Activated CD8-positive, alpha-beta memory T cell treated with anti-CD3 and anti-CD28 coated beads, Interleukin-2, amount 50 U/mL, for 1 hour (primary cell): Measurements from ENCODE around the gene SIL1.
"Not testable (repeated sequence)": the region's sequence is repeated elsewhere in the genome, so short reads cannot be mapped to it uniquely, and the experiment has no call there.

Experiments used
- DNase-seq: peaks from one replicate; pipeline ENCODE4 v3.0.0-alpha.2; 2020; ENCODE audit errors: extremely low read depth

SIL1 gene

GRCh38 chr5:139108063-139108824 lies 89.9 kb downstream of the SIL1 start:
- DNase-seq, result no peak

DNA sequence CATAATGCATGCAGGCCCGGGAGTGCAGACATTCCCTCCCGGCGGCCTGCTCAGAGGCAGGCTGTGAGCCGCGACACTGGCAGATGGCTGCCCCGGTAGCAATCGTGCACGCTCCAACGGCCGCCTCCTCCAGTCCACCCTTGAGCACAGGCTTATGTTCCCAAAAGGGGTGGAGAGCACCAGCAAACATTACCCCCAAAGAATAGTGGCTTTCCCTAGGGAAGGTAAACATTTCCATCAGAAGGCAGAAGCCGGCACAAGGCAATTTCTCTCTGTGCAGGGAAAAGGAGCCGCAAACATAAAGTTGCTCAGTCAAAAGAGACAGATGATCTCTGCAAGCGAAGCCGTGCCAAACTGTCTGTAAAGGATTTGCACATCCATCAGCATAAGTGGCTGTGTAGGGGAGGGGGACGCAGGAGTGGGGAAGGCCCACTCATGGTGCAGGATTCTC lies 92.5 kb downstream of the SIL1 start:
- no peak for DNase-seq

DNA sequence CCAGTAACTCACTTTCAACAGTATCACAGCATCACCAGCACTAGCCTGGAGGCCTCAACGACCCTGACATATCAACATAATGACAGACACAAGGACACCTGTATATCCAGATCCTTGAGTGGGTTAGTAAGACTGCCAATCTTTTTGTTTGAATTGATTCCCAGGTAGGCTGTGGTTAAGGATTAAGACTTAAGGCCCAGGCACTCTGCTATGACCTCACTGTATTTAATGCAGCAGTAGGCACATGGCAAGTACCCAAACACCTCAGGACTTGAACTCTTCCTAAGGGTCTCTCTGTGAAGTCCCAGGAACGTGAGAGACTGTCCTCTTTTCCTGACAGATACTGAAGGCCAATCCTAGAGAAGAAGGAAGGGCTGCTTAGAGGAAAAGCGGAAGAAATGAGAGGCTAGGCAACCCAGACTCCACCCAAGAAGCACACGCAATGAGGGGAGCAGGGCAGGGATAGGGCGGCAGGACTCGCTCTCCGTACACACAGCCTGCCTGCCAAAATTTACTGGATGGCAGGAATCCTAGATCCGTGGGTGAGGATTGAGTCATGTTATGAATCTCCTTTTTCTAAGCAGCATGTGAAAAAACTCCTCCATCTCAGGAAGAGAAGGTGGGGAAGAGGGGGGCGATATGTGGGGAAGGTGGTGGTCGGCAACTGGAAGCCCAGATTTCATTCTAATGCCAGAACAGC lies 93.4 kb downstream of the SIL1 start:
- DNase-seq, result no peak

- no peak for DNase-seq
These were observed 94.4 kb downstream of the SIL1 start for GRCh38 chr5:139103762-139104161.

- DNase-seq, result no peak
These were observed 97.3 kb downstream of the SIL1 start for GRCh38 chr5:139100825-139101224.

GRCh38 chr5:139094154-139095131 lies 103.7 kb downstream of the SIL1 start:
- DNase-seq, result no peak

DNA sequence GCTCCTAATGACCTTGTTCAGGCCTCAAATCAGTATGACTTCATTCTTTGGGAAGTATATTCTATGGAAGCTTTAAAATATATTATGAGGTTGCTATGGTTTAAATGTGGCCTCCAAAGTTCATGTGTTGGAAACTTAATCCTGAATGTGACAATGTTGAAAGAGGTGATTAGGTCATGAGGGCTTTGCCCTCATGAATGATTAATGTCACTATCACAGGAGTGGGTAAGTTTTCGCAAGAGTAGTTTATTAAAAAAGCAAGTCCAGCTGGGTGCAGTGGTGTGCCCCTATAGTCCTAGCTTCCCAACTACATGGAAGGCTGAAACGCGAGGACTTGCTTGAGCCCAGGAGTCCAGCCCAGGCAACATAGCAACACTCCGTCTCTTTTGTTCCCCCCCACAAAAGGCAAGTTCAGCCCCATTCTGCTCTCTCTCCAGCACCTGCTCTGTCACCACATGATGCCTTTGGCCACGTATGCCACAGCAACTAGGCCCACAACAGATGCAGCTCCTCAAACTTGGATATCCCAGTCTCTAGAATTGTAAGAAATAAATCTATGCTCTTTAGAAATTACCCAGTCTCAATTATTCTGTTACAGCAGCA lies 105.3 kb downstream of the SIL1 start:
- no peak for DNase-seq

GRCh38 chr5:139091439-139092156 lies 106.6 kb downstream of the SIL1 start:
- no peak for DNase-seq

- no peak for DNase-seq
These were observed 107.6 kb downstream of the SIL1 start for GRCh38 chr5:139090581-139090980.

GRCh38 chr5:139088024-139088423 lies 110.1 kb downstream of the SIL1 start:
- DNase-seq, result no peak

GRCh38 chr5:139082813-139083498 lies 115.2 kb downstream of the SIL1 start:
- DNase-seq, result no peak

- DNase-seq, result no peak
These were observed 118.1 kb downstream of the SIL1 start for GRCh38 chr5:139079991-139080610.

DNA sequence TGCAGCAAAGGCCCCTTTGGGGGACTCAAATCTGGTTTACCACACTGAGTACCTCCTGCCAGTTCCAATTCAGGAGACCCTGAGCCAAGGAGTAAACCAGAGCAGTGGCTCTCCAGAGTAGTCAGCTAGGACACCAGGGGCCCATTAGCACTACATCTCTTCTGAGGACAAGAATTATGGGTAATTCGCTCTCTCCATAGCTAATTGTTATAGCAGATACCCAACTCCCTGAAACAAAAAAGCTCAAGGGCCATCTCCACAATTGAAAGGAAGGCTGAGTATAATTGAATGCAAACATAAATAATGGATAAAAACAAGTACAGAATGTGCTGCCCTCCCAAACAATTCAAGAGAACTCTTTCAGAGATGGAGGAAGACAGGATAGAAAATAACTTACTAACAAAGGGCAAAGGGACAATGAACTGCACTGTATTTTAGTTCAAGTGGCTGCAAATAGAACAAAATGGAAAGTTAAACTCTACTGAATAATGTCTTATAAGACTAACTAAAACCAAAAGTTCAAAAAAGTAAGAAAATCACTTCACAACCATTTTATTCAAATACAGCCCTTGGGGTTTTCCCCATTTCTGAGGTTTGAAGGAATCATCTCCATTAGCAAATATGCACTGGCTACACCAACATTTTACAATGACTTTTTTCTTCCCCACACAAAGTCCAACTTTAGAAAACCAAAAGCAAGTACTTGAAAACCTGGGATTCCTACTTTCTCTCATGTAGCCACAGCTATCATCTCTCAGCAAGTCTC lies 118.8 kb downstream of the SIL1 start:
- DNase-seq, result no peak

DNA sequence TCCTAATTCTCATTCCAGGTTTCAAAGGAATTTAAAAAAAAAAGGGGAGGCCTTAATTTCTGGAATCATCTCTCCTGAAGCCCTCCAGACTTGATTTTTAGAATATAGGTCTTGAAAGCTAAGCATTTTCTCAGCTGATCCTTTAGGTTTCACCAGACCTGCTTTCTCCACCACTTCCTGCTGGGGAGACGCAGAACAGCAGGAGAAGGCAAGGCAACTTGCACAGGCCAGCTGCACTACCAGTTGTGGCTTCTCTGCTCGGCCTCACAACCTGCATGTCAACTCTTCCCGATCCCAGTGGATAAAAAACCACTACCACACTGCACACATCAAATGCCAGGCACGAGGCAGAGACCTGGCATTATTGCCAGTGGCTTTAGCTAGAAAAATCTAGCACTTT lies 119.8 kb downstream of the SIL1 start:
- no peak for DNase-seq

DNA sequence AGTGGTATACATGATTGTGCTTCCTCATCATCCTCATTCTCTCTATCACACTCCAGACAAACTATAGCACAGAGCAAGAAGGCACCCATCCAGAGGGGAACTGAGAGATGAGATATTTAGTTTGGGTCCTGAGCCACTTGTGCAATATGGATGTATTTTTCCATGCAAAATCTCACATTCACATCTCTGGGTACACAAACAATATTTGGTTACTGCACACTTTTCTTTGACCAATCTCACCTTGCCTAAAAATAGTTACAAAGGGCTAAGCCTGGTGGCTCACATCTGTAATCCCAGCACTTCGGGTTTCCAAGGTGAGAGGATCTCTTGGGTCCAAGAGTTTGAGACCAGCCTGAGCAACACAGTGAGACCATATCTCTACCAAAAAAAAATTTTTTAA lies 120.3 kb downstream of the SIL1 start:
- no peak for DNase-seq

DNA sequence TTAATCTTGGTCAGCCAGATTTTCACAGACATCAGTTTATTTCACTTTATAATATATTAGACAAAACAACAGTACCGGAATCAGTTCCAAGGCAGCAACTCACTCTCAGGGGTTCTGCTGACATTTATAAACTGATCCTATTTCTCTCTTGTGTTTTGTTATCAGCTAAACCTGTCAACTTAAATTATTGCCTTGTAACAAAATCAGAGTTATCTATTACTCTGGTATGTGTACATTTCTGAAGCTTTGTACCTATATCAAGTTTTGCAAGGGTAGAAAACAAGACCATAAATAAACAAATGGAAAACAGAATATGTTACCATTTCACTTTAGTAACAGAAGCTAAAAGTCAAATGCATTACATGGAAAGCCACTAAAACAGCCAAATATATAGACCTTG lies 122.1 kb downstream of the SIL1 start:
- no peak for DNase-seq

GRCh38 chr5:139075066-139076050 lies 122.8 kb downstream of the SIL1 start:
- DNase-seq, result no peak

DNA sequence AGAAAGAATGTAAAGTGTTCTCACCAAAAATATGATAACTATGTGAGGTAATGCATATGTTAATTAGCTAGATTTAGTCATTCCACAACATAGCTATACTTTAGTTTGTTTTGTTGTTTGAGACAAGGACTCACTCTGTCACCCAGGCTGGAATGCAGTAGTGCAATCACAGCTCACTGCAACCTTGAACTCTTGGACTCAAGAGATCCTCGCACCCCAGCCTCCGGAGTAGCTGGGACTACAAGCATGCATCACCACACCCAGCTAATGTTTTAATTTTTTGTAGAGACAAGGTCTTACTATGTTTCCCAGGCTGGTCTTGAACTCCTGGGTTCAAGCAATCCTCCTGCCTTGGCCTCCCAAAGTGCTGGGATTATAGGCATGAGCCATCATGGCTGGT lies 124.2 kb downstream of the SIL1 start:
- not testable (repeated sequence) for DNase-seq
